ENCODE results near the gene LRP1B.
"Not testable (repeated sequence)": the region's sequence is repeated elsewhere in the genome, so short reads cannot be mapped to it uniquely, and the experiment has no call there.

LRP1B gene

GRCh38 chr2:140462990-140463389 is 1667.8 kb downstream of the LRP1B start:
- FAIRE-seq, result no peak

GRCh38 chr2:140457483-140457882 is 1673.3 kb downstream of the LRP1B start:
- FAIRE-seq, result no peak

GRCh38 chr2:140455315-140455714 is 1675.5 kb downstream of the LRP1B start:
- no peak for FAIRE-seq

- no peak for FAIRE-seq
Observed at GRCh38 chr2:140454717-140455116, 1676.1 kb downstream of the LRP1B start.

- FAIRE-seq, result no peak
Observed at GRCh38 chr2:140451324-140451723, 1679.5 kb downstream of the LRP1B start.

- FAIRE-seq, result no peak
Observed at GRCh38 chr2:140442319-140442718, 1688.5 kb downstream of the LRP1B start.

GRCh38 chr2:140440815-140441214 is 1690.0 kb downstream of the LRP1B start:
- no peak for FAIRE-seq

GRCh38 chr2:140436936-140437335 is 1693.9 kb downstream of the LRP1B start:
- FAIRE-seq, result no peak

GRCh38 chr2:140427033-140427432 is 1703.8 kb downstream of the LRP1B start:
- not testable (repeated sequence) for FAIRE-seq

- no peak for FAIRE-seq
Observed at GRCh38 chr2:140424471-140424870, 1706.3 kb downstream of the LRP1B start.

- no peak for FAIRE-seq
Observed at GRCh38 chr2:140422759-140423158, 1708.1 kb downstream of the LRP1B start.

GRCh38 chr2:140417504-140417903 is 1713.3 kb downstream of the LRP1B start:
- FAIRE-seq, result no peak

- FAIRE-seq, result no peak
Observed at GRCh38 chr2:140416577-140416976, 1714.2 kb downstream of the LRP1B start.

GRCh38 chr2:140415035-140415434 is 1715.8 kb downstream of the LRP1B start:
- not testable (repeated sequence) for FAIRE-seq

GRCh38 chr2:140410695-140411094 is 1720.1 kb downstream of the LRP1B start:
- FAIRE-seq, result no peak

- no peak for FAIRE-seq
Observed at GRCh38 chr2:140401056-140401455, 1729.8 kb downstream of the LRP1B start.

GRCh38 chr2:140392824-140393223 is 1738.0 kb downstream of the LRP1B start:
- peak; percentile 45 for FAIRE-seq

- no peak for FAIRE-seq
Observed at GRCh38 chr2:140384946-140385345, 1745.9 kb downstream of the LRP1B start.

GRCh38 chr2:140383781-140384180 is 1747.0 kb downstream of the LRP1B start:
- no peak for FAIRE-seq

- no peak for FAIRE-seq
Observed at GRCh38 chr2:140376686-140377085, 1754.1 kb downstream of the LRP1B start.

GRCh38 chr2:140363131-140363530 is 1767.7 kb downstream of the LRP1B start:
- FAIRE-seq, result no peak

GRCh38 chr2:140362361-140362760 is 1768.5 kb downstream of the LRP1B start:
- FAIRE-seq, result no peak

- FAIRE-seq, result no peak
Observed at GRCh38 chr2:140359056-140359771, 1771.6 kb downstream of the LRP1B start.

GRCh38 chr2:140356697-140357096 is 1774.1 kb downstream of the LRP1B start:
- FAIRE-seq, result no peak

GRCh38 chr2:140355511-140356090 is 1775.2 kb downstream of the LRP1B start:
- FAIRE-seq, result no peak

All from endometrium (tissue), 2 donors.